Epithelial cell of proximal tubule (primary cell): ENCODE measurements around the gene C5AR1. TPM values are rescaled to one million over a fixed set of nuclear protein-coding genes. Genes with fewer than 3 reads are reported as not detected.
"Not testable (repeated sequence)": the region's sequence is repeated elsewhere in the genome, so short reads cannot be mapped to it uniquely, and the experiment has no call there.

Experiments
- DNase-seq: peaks from one replicate; pipeline ENCODE4 v3.0.0-alpha.2; 2011; ENCODE audit warnings: low read depth
- H3K4me3 ChIP-seq: 2 replicates; pipeline ENCODE4 v1.5.1; 2011; ENCODE audit warnings: low read depth, mild to moderate bottlenecking, low read length
- CTCF ChIP-seq: conservative IDR thresholded peaks from 2 replicates; pipeline ENCODE4 v1.5.1; 2012; ENCODE audit warnings: low read depth, mild to moderate bottlenecking, low read length
- total RNA-seq: library from RNA; depleted of rRNA; stranded (reverse); fragments of >200 nt; gene quantifications from 2 replicates; pipeline ENCODE4 v1.2.3, GENCODE V29; 2015

C5AR1 gene
- total RNA-seq: not detected in 2 replicates

GRCh38 chr19:47309608-47310007, at the start of gene C5AR1:
TSS of gene C5AR1 (plus strand) at chr19:47309861. CDS start at chr19:47309896, 35 bp downstream.
- TF ChIP-seq CTCF: no peak
- no peak within 1 kb of the TSS for H3K4me3 ChIP-seq
- no peak for DNase-seq

DNA sequence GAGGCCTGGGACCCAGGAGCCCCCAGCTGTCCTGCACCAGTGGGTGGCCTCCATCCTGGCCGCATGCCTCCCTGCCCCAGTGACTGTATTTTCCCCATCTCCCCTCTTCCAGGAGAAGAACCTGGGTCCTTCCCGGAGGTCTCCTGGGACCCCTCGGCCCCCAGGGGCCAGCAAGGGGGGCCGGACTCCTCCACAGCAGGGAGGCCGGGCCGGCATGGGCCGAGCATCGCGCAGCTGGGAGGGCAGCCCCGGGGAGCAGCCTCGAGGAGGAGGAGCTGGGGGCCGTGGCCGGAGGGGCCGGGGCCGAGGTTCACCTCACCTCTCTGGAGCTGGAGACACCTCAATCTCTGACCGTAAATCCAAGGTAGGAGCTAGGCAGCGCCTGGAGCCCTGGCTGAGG, 49.2 kb upstream of the C5AR1 start:
- no peak for TF ChIP-seq CTCF
- DNase-seq: no peak
- no peak overlapping the region for H3K4me3 ChIP-seq

GRCh38 chr19:47261946-47262793, 47.5 kb upstream of the C5AR1 start:
- not testable (repeated sequence) for DNase-seq, H3K4me3 ChIP-seq

DNA sequence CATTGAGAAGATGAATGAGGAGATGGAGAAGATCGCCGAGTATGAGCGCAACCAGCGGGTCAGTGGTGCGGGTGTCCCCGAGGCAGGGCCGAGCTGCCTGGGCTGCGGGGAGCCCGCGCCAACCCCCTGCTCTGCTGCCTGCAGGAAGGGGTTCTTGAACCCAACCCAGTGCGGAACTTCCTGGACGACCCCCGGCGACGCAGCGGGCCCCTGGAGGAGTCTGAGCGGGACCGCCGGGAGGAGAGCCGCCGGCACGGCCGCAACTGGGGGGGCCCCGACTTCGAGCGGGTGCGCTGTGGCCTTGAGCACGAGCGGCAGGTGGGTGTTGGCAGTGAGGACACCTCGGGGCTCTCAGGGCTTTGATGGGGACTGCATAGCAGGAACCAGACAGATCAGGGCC, 45.0 kb upstream of the C5AR1 start:
- no peak overlapping the region for H3K4me3 ChIP-seq
- no peak for DNase-seq
- no peak for TF ChIP-seq CTCF

GRCh38 chr19:47266401-47266941, 43.2 kb upstream of the C5AR1 start:
- DNase-seq: no peak
- no peak overlapping the region for H3K4me3 ChIP-seq
- no peak for TF ChIP-seq CTCF

DNA sequence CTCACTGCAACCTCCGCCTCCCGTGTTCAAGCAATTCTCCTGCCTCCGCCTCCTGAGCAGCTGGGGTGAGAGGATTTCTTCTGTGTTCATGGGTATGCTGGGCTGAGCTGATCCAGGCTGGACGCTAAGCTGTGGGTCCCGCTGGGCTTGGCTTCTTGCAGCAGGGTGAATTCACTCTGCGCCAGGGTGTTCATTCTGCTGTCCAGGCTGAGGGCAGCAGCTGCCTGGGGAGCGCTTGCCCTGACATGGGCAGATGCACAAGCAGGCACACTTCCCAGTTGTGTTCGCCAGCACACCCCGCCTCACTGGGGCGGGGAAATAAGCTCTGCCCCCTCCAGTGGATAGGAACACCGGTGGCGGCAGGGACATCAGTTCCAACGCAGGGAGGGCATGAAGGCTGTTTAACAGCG, 42.3 kb upstream of the C5AR1 start:
- H3K4me3 ChIP-seq: no peak overlapping the region
- no peak for TF ChIP-seq CTCF
- DNase-seq: no peak

GRCh38 chr19:47268028-47268427, 41.6 kb upstream of the C5AR1 start:
- H3K4me3 ChIP-seq: no peak overlapping the region
- DNase-seq: no peak
- no peak for TF ChIP-seq CTCF
